ENCODE results near the gene TCEAL1. TPM values are rescaled to one million over a fixed set of nuclear protein-coding genes. Genes with fewer than 3 reads are reported as not detected.
A peak's percentile ranks its signal among the peaks of the same experiment; 100 is the strongest.
"Not testable (repeated sequence)": the region's sequence is repeated elsewhere in the genome, so short reads cannot be mapped to it uniquely, and the experiment has no call there.

Gene TCEAL1
- total RNA-seq, 2 experiments from 2014 or later, result 5.7 to 6.2 TPM

DNA sequence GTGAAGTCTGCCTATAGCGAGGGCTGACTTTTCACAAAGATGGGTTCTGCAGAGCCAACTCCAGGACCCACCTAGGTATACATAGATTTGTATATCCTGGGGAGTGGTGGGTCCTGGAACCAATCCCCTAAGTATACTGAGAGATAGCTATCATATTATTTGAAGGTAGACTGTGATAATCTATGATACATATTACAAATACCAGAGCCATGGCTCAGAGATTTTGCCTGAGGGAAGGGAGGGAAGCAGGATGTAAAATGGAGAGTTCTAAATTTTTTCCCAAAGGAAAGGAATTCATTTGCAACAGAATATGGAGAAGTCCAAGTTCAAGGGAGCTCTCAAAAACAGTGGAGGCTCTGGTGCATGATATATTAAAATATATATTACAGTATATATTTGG lies 13.8 kb upstream of the TCEAL1 start:
- H3K4me1 Mint-ChIP-seq, result no peaks in the 10 kb centered on the region
- peaks cover 1% of the 10 kb centered on the region for H3K36me3 Mint-ChIP-seq (ENCODE audit: low read depth)
- H3K27ac Mint-ChIP-seq, result no peak overlapping the region
- no peak for DNase-seq
- H3K9me3 Mint-ChIP-seq, result no peaks in the 10 kb centered on the region
- H3K4me3 Mint-ChIP-seq, result no peak overlapping the region
- no peaks in the 10 kb centered on the region for H3K27me3 Mint-ChIP-seq
- ChIA-PET CTCF (interaction anchor here (0.7 kb wide), 1 partner anchor 545 kb away, joined by 3 read pairs; no protein-coding TSS in a partner anchor), POLR2A (no interaction called here)

DNA sequence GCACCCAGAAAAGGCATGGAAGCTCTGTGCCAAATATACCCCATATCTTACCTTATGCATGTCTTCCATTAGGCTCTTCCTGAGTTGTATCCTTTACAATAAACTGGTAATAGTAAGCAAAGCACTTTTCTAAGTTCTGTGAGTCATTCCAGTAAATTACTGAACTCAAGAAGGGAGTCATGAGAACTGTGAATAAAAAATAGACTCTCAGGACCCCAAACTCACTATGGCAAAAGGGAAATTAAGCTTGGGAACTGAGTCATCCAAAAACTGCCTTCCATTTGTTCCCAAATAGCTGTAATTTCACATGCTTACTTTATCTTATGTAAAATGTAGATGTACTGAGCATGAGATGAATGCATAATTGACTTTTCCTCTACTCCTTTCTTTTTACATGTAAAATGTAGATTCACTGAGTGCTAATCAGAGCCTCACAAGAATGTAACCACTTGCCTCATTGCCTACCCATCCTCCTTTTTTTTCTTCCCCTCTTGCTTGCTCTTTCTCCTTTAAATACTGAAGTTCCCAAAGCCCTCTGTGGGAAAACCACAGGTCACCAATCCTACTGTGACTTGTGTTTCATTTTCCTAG lies 12.9 kb upstream of the TCEAL1 start:
- no peak overlapping the region for H3K4me3 Mint-ChIP-seq
- CTCF ChIA-PET, result no interaction called here

DNA sequence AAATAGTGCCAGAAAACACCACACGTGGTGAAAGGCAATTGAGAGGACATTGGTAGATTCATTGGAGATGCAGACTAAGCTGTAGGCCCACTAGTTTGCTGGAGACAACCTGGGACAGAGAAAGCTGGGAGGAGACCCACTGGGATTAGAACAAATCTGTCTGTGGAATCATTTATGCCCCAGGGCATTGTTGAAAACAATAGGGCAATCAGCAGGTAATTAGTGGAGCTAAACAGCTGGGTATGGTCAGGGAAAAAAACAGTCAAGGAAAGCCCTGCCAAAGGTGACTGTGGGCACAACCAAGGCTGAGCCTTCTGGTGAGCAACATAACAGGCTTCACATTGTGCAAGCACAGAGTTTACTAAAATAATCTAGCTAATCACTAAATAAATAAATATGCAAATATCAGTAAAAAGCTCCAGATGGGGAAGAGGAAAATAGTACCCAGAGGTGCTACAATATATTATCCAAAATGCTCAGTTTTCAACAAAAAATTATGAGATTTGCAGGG lies 12.0 kb upstream of the TCEAL1 start:
- no peaks in the 10 kb centered on the region for H3K27me3 Mint-ChIP-seq
- DNase-seq, result no peak
- no peaks in the 10 kb centered on the region for H3K4me1 Mint-ChIP-seq
- H3K27ac Mint-ChIP-seq, result no peak overlapping the region
- ChIA-PET POLR2A (no interaction called here), CTCF (interaction anchor here (0.6 kb wide), 1 partner anchor 664 kb away, joined by 3 read pairs; no protein-coding TSS in a partner anchor)
- no peak overlapping the region for H3K4me3 Mint-ChIP-seq
- H3K36me3 Mint-ChIP-seq (ENCODE audit: low read depth), result no peaks in the 10 kb centered on the region
- H3K9me3 Mint-ChIP-seq, result no peaks in the 10 kb centered on the region

More for the DNA sequence above, 12.9 kb upstream of the TCEAL1 start:
- no peaks in the 10 kb centered on the region for H3K36me3 Mint-ChIP-seq (ENCODE audit: low read depth)
- no peaks in the 10 kb centered on the region for H3K4me1 Mint-ChIP-seq
- DNase-seq, result no peak
- no peaks in the 10 kb centered on the region for H3K9me3 Mint-ChIP-seq
- no peak overlapping the region for H3K27ac Mint-ChIP-seq
- POLR2A ChIA-PET, result no interaction called here
- no peaks in the 10 kb centered on the region for H3K27me3 Mint-ChIP-seq

DNA sequence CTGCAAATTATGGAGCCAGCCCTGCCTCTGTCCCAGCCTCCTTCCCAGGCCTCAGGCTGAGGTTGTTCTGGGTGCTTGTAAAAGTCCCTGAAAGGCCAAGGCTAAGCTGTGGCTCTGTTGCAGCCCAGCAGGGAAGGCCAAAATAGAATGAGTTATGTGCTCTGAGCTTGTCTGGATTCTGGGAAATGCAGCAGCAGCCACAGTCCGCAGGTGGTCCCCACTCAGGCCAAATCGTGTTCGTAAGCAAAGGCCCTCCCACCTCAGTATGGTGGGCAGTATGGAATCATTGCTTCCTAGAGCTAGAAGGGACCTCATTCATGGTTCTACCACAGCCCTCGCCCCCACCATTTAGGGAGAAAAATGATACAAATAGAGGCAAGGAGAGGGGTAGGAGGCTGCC lies 4.7 kb upstream of the TCEAL1 start:
- H3K9me3 Mint-ChIP-seq, result no peaks in the 10 kb centered on the region
- no peaks in the 10 kb centered on the region for H3K36me3 Mint-ChIP-seq (ENCODE audit: low read depth)
- H3K27ac Mint-ChIP-seq, result no peak overlapping the region
- ChIA-PET POLR2A (no interaction called here), CTCF (no interaction called here)
- H3K27me3 Mint-ChIP-seq, result no peaks in the 10 kb centered on the region
- H3K4me3 Mint-ChIP-seq, result no peak overlapping the region
- no peak for DNase-seq
- H3K4me1 Mint-ChIP-seq, result peaks cover 8% of the 10 kb centered on the region

DNA sequence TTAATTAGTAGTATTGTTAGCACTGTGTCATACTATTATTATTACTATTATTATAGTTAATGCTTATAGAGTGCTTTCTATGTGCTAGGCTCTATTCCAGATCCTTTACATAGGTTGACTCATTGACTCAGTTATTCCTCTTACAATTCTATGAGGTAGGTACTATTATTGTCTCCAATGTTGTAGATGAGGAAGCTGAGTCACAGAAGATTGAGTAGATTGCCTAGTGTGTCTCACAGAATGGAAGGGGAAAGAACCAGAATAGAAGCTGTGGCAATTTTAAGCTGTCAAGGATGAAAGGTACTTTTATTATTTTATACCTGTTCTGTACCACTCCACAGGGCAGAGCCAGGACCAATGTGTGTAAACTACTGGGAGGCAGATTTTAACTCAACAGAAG lies 1.9 kb upstream of the TCEAL1 start:
- peaks cover 15% of the 10 kb centered on the region for H3K4me1 Mint-ChIP-seq
- H3K27ac Mint-ChIP-seq, result no peak overlapping the region
- no peaks in the 10 kb centered on the region for H3K27me3 Mint-ChIP-seq
- H3K4me3 Mint-ChIP-seq, result no peak overlapping the region
- ChIA-PET CTCF (no interaction called here), POLR2A (no interaction called here)
- DNase-seq, result no peak
- no peaks in the 10 kb centered on the region for H3K36me3 Mint-ChIP-seq (ENCODE audit: low read depth)
- no peaks in the 10 kb centered on the region for H3K9me3 Mint-ChIP-seq

DNA sequence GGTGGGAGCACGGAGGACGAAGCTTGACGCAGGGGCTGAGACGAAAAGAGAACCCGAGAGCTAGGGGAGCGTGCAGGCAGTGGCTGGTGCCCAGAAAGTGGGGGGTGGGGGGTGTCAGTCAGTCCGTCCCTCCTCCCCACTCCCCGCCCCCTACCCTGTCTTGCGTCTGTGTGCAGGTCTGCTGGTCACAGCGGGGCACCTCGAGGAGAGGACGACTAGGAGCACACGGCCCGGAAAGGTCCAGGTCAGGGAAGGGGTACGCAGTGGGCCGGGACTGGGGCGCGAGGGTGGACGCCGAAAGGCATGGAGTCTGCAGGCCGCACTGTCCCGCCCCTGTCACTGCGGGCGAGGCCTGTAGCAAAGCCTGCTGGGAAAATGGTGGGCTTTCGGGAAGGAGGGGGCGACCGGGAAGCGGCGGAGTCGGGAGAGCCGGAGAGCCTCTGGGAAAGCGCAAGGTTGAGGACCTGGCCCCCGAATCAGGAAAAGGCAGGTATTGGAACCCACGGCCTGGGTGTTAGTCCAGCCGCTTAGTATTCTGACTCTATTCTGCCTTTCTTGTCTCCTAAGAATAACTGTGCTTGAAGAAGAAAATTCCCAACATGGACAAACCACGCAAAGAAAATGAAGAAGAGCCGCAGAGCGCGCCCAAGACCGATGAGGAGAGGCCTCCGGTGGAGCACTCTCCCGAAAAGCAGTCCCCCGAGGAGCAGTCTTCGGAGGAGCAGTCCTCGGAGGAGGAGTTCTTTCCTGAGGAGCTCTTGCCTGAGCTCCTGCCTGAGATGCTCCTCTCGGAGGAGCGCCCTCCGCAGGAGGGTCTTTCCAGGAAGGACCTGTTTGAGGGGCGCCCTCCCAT lies 769 bp downstream of the TCEAL1 start:
- Mint-ChIP-seq H3K4me1 (peaks cover 15% of the 10 kb centered on the region), H3K27ac (peak overlapping the region; percentile 77), H3K9me3 (no peaks in the 10 kb centered on the region), H3K4me3 (peak overlapping the region; percentile 82), H3K36me3 (ENCODE audit: low read depth) (no peaks in the 10 kb centered on the region), H3K27me3 (no peaks in the 10 kb centered on the region)
- ChIA-PET CTCF (no interaction called here), POLR2A (no interaction called here)
- DNase-seq, result peak; percentile 8

DNA sequence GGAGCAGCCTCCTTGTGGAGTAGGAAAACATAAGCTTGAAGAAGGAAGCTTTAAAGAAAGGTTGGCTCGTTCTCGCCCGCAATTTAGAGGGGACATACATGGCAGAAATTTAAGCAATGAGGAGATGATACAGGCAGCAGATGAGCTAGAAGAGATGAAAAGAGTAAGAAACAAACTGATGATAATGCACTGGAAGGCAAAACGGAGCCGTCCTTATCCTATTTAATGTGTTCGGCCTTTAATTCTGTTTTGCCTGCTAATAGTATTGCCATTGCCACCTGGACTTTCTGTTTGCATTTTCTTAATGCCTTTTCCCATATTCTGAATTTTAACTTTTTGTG lies 1.4 kb downstream of the TCEAL1 start:
- ChIA-PET POLR2A (no interaction called here), CTCF (no interaction called here)
- no peaks in the 10 kb centered on the region for H3K27me3 Mint-ChIP-seq
- H3K9me3 Mint-ChIP-seq, result no peaks in the 10 kb centered on the region
- no peak overlapping the region for H3K27ac Mint-ChIP-seq
- peak overlapping the region; percentile 82 for H3K4me3 Mint-ChIP-seq
- peaks cover 15% of the 10 kb centered on the region for H3K4me1 Mint-ChIP-seq
- DNase-seq, result no peak
- no peaks in the 10 kb centered on the region for H3K36me3 Mint-ChIP-seq (ENCODE audit: low read depth)

DNA sequence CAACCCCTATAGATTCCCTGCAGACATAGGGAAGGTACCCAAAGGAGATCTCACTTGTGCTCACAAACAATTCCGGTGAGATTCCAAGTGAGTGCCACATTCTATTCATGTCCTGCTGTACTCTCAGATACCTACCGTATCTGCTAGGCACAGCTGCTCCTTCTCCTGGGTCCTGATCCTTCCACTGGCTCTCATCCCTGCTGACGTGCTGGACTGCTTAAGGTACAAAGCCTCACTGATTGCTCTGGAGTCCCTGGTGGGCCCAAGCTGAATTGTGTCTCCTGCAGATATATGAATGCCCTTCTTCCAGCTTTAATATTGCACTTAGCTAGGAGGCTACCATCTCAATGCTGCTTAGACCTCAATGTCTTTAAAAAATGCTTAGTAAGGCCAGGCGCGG lies 2.4 kb downstream of the TCEAL1 start:
- H3K4me3 Mint-ChIP-seq, result no peak overlapping the region
- peaks cover 15% of the 10 kb centered on the region for H3K4me1 Mint-ChIP-seq
- no peaks in the 10 kb centered on the region for H3K27me3 Mint-ChIP-seq
- H3K36me3 Mint-ChIP-seq (ENCODE audit: low read depth), result no peaks in the 10 kb centered on the region
- CTCF ChIA-PET, result no interaction called here
- POLR2A ChIA-PET, result no interaction called here
- no peaks in the 10 kb centered on the region for H3K9me3 Mint-ChIP-seq
- H3K27ac Mint-ChIP-seq, result no peak overlapping the region
- no peak for DNase-seq

DNA sequence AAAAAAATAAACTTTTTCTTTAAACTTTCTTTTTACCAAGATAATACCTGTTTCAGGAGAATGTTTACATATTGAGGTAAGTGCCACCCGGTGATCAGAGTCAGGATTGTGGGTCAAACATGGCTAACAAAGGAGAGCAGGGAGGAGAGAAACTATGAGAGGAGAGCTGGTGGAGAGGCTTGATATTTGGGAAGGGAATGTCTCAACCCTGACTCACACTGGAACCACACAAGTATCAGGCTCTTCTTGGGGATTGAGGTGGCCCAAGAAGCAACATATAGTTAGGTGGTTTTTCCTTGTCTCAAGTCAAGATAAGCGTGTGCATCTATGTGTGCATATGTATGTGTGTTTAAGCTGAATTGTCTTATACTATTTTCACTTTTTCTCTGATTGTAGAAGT lies 6.7 kb downstream of the TCEAL1 start:
- CTCF ChIA-PET, result no interaction called here
- POLR2A ChIA-PET, result no interaction called here
- H3K4me3 Mint-ChIP-seq, result no peak overlapping the region

DNA sequence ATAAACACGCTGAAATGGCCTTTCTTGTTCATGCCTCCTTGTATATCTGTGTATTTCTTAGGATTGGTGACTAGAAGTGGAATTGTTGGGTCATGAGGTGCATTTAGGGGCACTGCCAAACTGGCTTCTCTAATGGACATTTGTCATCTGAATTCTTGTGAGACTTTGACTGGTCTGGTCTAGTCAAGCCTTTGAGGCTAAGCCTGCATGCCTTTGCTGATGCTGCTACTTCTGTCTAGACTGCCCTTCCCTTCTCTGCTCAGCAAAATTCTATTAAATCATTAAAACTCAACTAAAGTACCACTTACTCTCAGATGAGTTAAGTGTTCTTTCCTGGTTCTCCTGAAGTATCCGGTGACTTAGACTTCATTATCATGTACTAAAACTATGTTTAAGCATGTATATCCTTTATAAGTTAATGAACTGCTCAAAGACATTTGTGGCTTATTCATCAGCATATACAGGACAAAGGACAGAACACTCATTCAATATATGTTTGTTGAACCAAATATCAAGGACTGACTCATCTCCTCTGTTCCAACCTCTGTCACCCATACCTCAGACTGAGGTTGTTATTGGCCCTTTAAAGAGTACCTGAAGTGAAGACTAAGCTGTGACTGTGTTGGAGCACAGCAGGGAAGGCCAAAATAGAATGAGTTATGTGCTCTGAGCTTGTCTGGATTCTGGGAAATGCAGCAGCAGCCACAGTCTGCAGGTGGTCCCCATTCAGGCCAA lies 9.0 kb downstream of the TCEAL1 start:
- Mint-ChIP-seq H3K4me3 (no peak overlapping the region), H3K36me3 (ENCODE audit: low read depth) (no peaks in the 10 kb centered on the region), H3K4me1 (no peaks in the 10 kb centered on the region), H3K27ac (no peak overlapping the region), H3K27me3 (peaks cover 2% of the 10 kb centered on the region), H3K9me3 (no peaks in the 10 kb centered on the region)
- ChIA-PET CTCF (no interaction called here), POLR2A (no interaction called here)
- no peak for DNase-seq

More for the DNA sequence above, 6.7 kb downstream of the TCEAL1 start:
- Mint-ChIP-seq H3K9me3 (no peaks in the 10 kb centered on the region), H3K4me1 (no peaks in the 10 kb centered on the region), H3K27me3 (no peaks in the 10 kb centered on the region), H3K27ac (no peak overlapping the region), H3K36me3 (ENCODE audit: low read depth) (no peaks in the 10 kb centered on the region)
- DNase-seq, result no peak

DNA sequence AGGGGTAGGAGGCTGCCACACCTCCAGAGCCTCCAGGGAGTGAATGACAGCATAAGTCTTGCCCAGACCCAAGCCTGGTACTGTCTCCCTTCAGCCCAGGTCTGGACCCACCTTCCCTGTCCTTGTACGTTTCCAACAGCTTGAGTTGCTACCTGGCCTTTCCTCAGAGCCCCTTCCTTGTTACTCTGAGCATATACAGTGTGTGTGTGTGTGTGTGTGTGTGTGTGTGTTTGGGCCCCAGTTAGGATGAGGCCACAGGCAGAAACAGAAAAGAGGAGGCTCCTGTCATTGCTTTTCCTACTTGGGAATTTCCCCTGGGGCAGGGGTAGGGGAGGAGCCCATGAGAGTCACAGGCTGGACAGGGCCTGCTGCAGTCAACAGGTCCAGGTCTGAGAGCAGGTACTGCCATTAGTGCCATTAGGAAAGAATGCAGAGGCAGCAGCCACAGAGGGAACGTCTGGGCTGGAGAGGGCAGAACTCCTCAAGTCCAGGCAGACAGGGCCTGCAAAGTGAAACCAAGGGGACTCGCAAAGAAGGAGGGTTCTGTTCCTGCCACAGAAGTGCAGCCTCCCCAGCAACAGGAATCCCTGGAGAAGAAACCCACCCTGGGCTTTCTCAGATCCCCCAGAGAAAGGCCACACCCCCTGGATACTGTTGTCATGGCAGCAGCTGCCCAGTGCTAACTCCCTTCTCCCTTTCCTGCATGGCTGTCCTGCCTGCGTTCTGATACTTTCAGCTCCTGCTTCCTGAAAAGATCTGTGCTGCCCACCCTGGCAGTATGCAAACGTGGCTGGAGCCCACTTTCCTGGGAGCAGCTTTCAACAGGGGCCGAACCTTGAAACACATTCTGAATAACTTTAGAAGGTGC lies 9.9 kb downstream of the TCEAL1 start:
- H3K27ac Mint-ChIP-seq; H3K36me3 Mint-ChIP-seq (ENCODE audit: low read depth); H3K9me3 Mint-ChIP-seq; H3K4me1 Mint-ChIP-seq; POLR2A ChIA-PET; H3K4me3 Mint-ChIP-seq; H3K27me3 Mint-ChIP-seq; CTCF ChIA-PET; DNase-seq: not testable (repeated sequence)

DNA sequence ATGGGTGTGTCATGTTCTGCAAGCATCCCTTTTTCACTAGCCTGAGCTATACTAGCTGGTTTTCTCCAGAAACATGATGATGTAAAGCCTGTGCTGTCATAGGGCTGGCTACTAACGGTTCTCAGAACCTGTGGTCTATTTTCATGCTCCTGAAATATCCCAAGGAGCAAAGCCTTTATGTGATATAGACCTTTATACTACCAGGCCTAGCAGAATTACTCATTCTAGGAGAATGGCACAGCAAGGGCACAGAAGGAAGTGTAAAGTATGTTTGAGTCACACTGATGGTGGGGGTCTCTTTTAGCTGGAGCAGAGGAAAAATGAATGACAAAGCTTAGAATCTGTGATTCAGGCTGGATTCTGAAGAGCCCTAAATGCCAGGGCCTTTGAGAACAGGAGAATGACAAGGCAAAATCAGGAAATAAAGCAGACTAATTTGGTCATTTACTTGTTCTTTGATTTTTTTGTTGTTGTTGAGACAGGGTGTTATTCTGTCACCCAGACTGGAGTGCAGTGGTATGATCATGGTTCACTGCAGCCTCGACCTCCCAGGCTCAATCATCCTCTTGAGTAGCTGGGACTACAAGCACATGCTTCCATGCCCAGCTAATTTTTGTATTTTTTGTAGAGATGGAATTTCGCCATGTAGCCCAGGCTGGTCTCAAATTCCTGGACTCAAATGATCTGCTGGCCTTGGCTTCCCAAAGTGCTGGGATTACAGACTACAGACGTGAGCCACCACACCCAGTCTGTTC lies 11.8 kb downstream of the TCEAL1 start:
- H3K9me3 Mint-ChIP-seq, result no peaks in the 10 kb centered on the region
- ChIA-PET CTCF (no interaction called here), POLR2A (no interaction called here)
- H3K27me3 Mint-ChIP-seq, result peaks cover 9% of the 10 kb centered on the region
- no peaks in the 10 kb centered on the region for H3K4me1 Mint-ChIP-seq
- no peaks in the 10 kb centered on the region for H3K36me3 Mint-ChIP-seq (ENCODE audit: low read depth)
- H3K4me3 Mint-ChIP-seq, result no peak overlapping the region
- DNase-seq, result no peak
- H3K27ac Mint-ChIP-seq, result no peak overlapping the region
